Astrocyte (in vitro differentiated cells and primary cell): ENCODE data around the gene CBX2. TPM values are rescaled to one million over a fixed set of nuclear protein-coding genes. Genes with fewer than 3 reads are reported as not detected.

Experiments
- DNase-seq: peaks from one replicate; pipeline ENCODE4 v3.0.0-alpha.2; 2010; ENCODE audit warnings: low read depth
- FAIRE-seq: peaks from 2 replicates; lab custom pipeline; 2011; peaks lifted over from hg19 to GRCh38; lab: Jason Lieb, UNC
- H2AFZ ChIP-seq: 2 replicates; pipeline ENCODE4 v1.6.0; 2012; ENCODE audit warnings: low read depth, low read length, inconsistent platforms
- H3K27ac ChIP-seq: 2 replicates; pipeline ENCODE4 v1.5.1; 2011; ENCODE audit warnings: low read depth, low read length, inconsistent platforms
- H3K27me3 ChIP-seq: 2 replicates; pipeline ENCODE4 v1.6.0; 2011; ENCODE audit warnings: low read length, inconsistent platforms; ENCODE audit not compliant: insufficient read depth
- H3K36me3 ChIP-seq: 2 replicates; pipeline ENCODE4 v1.5.1; 2011; ENCODE audit warnings: low read length, inconsistent platforms; ENCODE audit not compliant: insufficient read depth
- H3K4me1 ChIP-seq: 2 replicates; pipeline ENCODE4 v1.5.1; 2011; ENCODE audit warnings: low read length, inconsistent platforms; ENCODE audit not compliant: insufficient read depth
- H3K4me2 ChIP-seq: 2 replicates; pipeline ENCODE4 v1.6.0; 2012; ENCODE audit warnings: low read length, inconsistent platforms
- H3K4me3 ChIP-seq: 2 replicates; pipeline ENCODE4 v1.5.1; 2011; ENCODE audit warnings: low read depth, mild to moderate bottlenecking, low read length, inconsistent platforms; ENCODE audit not compliant: insufficient read depth
- H3K79me2 ChIP-seq: 2 replicates; pipeline ENCODE4 v1.6.0; 2012; ENCODE audit warnings: mild to moderate bottlenecking, low read length, inconsistent platforms; ENCODE audit not compliant: insufficient read depth
- H3K9ac ChIP-seq: 2 replicates; pipeline ENCODE4 v1.6.0; 2012; ENCODE audit warnings: mild to moderate bottlenecking, low read length, inconsistent platforms
- H3K9me3 ChIP-seq: 2 replicates; pipeline ENCODE4 v1.5.1; 2012; ENCODE audit warnings: low read depth, mild to moderate bottlenecking, low read length, inconsistent platforms; ENCODE audit not compliant: insufficient read depth
- H4K20me1 ChIP-seq: 2 replicates; pipeline ENCODE4 v1.6.0; 2012; ENCODE audit warnings: low read length, inconsistent platforms; ENCODE audit not compliant: insufficient read depth
- H3K27ac Mint-ChIP-seq: one replicate; pipeline ENCODE4 v1.8.0; 2021; ENCODE audit warnings: mild to moderate bottlenecking, mixed read lengths; ENCODE audit not compliant: unreplicated experiment
- H3K27me3 Mint-ChIP-seq: one replicate; pipeline ENCODE4 v1.8.0; 2021; ENCODE audit warnings: low read depth, mixed read lengths; ENCODE audit not compliant: unreplicated experiment
- H3K36me3 Mint-ChIP-seq: one replicate; pipeline ENCODE4 v1.8.0; 2021; ENCODE audit warnings: low read depth, mixed read lengths; ENCODE audit not compliant: unreplicated experiment
- H3K4me1 Mint-ChIP-seq: one replicate; pipeline ENCODE4 v1.8.0; 2021; ENCODE audit warnings: low read depth, mixed read lengths; ENCODE audit not compliant: unreplicated experiment
- H3K4me3 Mint-ChIP-seq: one replicate; pipeline ENCODE4 v1.8.0; 2021; ENCODE audit warnings: mild to moderate bottlenecking, moderate library complexity, mixed read lengths; ENCODE audit not compliant: unreplicated experiment
- H3K9me3 Mint-ChIP-seq: one replicate; pipeline ENCODE4 v1.8.0; 2021; ENCODE audit warnings: mild to moderate bottlenecking, mixed read lengths; ENCODE audit not compliant: unreplicated experiment
- EZH2 ChIP-seq: IDR thresholded peaks from 2 replicates; pipeline ENCODE4 v1.6.1; 2012; ENCODE audit warnings: mild to moderate bottlenecking, low read length, inconsistent platforms; ENCODE audit not compliant: insufficient read depth
- total RNA-seq: library from RNA; stranded (reverse); gene quantifications from 2 replicates; pipeline ENCODE4 v1.2.1, GENCODE V29; 2021
- TF ChIP-seq, protein P1 (sequence below): IDR thresholded peaks from 2 replicates; pipeline ENCODE4 v1.5.1; 2011; ENCODE audit warnings: low read depth, mild to moderate bottlenecking, inconsistent platforms, low read length, moderate library complexity; ENCODE audit not compliant: insufficient read depth

The CBX2 gene
- total RNA-seq, 1 donor from 2014 or later: 6.7 TPM

GRCh38 chr17:79728908-79729471 is 49.0 kb upstream of the CBX2 start:
- Histone ChIP-seq H3K27me3 (no peaks in the 10 kb centered on the region), H3K79me2 (no peaks in the 10 kb centered on the region), H3K9me3 (no peaks in the 10 kb centered on the region), H3K9ac (no peak overlapping the region), H2AFZ (peak overlapping the region; percentile 98), H4K20me1 (no peaks in the 10 kb centered on the region), H3K4me3 (no peak overlapping the region), H3K27ac (no peak overlapping the region), H3K4me1 (peaks cover 4% of the 10 kb centered on the region), H3K36me3 (no peaks in the 10 kb centered on the region), H3K4me2 (peak overlapping the region; percentile 85)
- FAIRE-seq (no peak), DNase-seq (no peak)
- Mint-ChIP-seq H3K27ac (peak overlapping the region; percentile 34), H3K9me3 (no peaks in the 10 kb centered on the region), H3K4me3 (no peak overlapping the region), H3K36me3 (peaks cover 2% of the 10 kb centered on the region), H3K4me1 (no peaks in the 10 kb centered on the region), H3K27me3 (peaks cover 14% of the 10 kb centered on the region)
- TF ChIP-seq EZH2: no peak
- TF ChIP-seq, protein P1, sequence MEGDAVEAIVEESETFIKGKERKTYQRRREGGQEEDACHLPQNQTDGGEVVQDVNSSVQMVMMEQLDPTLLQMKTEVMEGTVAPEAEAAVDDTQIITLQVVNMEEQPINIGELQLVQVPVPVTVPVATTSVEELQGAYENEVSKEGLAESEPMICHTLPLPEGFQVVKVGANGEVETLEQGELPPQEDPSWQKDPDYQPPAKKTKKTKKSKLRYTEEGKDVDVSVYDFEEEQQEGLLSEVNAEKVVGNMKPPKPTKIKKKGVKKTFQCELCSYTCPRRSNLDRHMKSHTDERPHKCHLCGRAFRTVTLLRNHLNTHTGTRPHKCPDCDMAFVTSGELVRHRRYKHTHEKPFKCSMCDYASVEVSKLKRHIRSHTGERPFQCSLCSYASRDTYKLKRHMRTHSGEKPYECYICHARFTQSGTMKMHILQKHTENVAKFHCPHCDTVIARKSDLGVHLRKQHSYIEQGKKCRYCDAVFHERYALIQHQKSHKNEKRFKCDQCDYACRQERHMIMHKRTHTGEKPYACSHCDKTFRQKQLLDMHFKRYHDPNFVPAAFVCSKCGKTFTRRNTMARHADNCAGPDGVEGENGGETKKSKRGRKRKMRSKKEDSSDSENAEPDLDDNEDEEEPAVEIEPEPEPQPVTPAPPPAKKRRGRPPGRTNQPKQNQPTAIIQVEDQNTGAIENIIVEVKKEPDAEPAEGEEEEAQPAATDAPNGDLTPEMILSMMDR: no peak

DNA sequence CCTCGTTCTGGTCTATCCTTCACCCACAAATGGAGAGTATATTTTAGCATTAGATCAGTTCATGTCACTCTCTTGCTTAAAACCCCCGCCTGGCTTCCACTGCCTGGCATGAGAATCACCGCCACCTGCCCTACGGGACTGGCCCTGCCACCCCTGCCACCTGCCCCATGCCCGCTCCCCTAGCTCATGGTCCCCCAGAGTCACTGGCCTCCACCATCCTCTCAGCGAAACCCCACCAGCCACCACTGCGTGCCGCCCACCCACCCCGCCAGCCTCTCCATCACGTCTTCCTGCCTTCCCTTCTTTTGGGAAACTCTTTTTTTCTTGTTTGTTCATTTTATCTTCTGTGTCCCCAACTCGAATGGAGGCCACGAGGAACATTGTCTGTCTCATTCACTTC is 48.2 kb upstream of the CBX2 start:
- Histone ChIP-seq H3K4me1 (peaks cover 4% of the 10 kb centered on the region), H3K4me3 (no peak overlapping the region), H3K9ac (no peak overlapping the region), H2AFZ (no peak overlapping the region), H3K36me3 (no peaks in the 10 kb centered on the region), H3K9me3 (no peaks in the 10 kb centered on the region), H3K4me2 (no peak overlapping the region), H3K27ac (no peak overlapping the region), H4K20me1 (no peaks in the 10 kb centered on the region), H3K79me2 (no peaks in the 10 kb centered on the region), H3K27me3 (no peaks in the 10 kb centered on the region)
- no peak overlapping the region for H3K27ac Mint-ChIP-seq
- no peak for DNase-seq
- no peak for TF ChIP-seq EZH2
- TF ChIP-seq, protein P1: no peak
- H3K4me3 Mint-ChIP-seq: no peak overlapping the region
- peaks cover 1% of the 10 kb centered on the region for H3K9me3 Mint-ChIP-seq
- H3K4me1 Mint-ChIP-seq: no peaks in the 10 kb centered on the region
- H3K36me3 Mint-ChIP-seq: peaks cover 2% of the 10 kb centered on the region
- FAIRE-seq: no peak
- peaks cover 16% of the 10 kb centered on the region for H3K27me3 Mint-ChIP-seq

DNA sequence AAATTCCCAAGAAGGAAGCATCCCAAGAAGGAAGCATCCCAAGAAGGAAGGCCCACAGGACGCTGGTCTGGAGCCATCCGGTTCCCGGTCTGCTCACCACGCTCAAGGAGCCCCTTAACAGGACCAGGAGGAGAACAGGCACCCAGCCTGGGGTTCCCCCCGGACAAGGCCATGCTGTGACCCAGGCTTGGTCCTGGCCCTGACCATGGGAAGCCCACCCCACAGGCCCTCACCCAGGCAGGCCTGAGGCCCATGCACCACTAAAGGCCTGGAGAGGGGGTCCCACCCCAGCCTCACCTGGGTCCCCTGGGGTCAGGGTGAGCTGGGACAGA is 47.5 kb upstream of the CBX2 start:
- TF ChIP-seq EZH2: no peak
- TF ChIP-seq, protein P1: no peak
- Histone ChIP-seq H2AFZ (no peak overlapping the region), H3K79me2 (no peaks in the 10 kb centered on the region), H3K4me2 (no peak overlapping the region), H3K36me3 (no peaks in the 10 kb centered on the region), H3K4me3 (no peak overlapping the region), H3K27me3 (no peaks in the 10 kb centered on the region), H3K27ac (no peak overlapping the region), H4K20me1 (no peaks in the 10 kb centered on the region), H3K9ac (no peak overlapping the region), H3K4me1 (peaks cover 4% of the 10 kb centered on the region), H3K9me3 (no peaks in the 10 kb centered on the region)
- no peak for DNase-seq
- Mint-ChIP-seq H3K27me3 (peaks cover 18% of the 10 kb centered on the region), H3K4me1 (no peaks in the 10 kb centered on the region), H3K36me3 (peaks cover 2% of the 10 kb centered on the region), H3K27ac (no peak overlapping the region), H3K4me3 (no peak overlapping the region), H3K9me3 (peaks cover 3% of the 10 kb centered on the region)
- FAIRE-seq: no peak
